HepG2 (cell line): ENCODE results near the gene B4GALT3. TPM values are rescaled to one million over a fixed set of nuclear protein-coding genes. Genes with fewer than 3 reads are reported as not detected.

Experiments used
- ARNTL ChIP-seq: sonication (generic); formaldehyde crosslinking; IDR thresholded peaks from 2 replicates; pipeline ENCODE4 v1.4.0; 2020; ENCODE audit warnings: mild to moderate bottlenecking, missing genetic modification reagents
- BORCS8-MEF2B ChIP-seq: sonication (generic); formaldehyde crosslinking; IDR thresholded peaks from 2 replicates; pipeline ENCODE4 v1.8.0; 2022; ENCODE audit warnings: mild to moderate bottlenecking, missing genetic modification reagents
- ESRRA ChIP-seq: sonication (generic); formaldehyde crosslinking; IDR thresholded peaks from 2 replicates; pipeline ENCODE4 v1.5.1; 2020; ENCODE audit warnings: mild to moderate bottlenecking, low read depth, missing genetic modification reagents
- MEIS1 ChIP-seq: sonication (generic); formaldehyde crosslinking; IDR thresholded peaks from 2 replicates; pipeline ENCODE4 v1.9.0; 2021; ENCODE audit warnings: mild to moderate bottlenecking, missing genetic modification reagents, moderate library complexity, borderline replicate concordance
- MIER2 ChIP-seq: IDR thresholded peaks from 2 replicates; pipeline ENCODE4 v1.6.1; 2016; ENCODE audit warnings: missing biosample characterization, missing genetic modification reagents
- NCOA2 ChIP-seq: sonication (generic); formaldehyde crosslinking; IDR thresholded peaks from 2 replicates; pipeline ENCODE4 v1.8.0; 2022; ENCODE audit warnings: inconsistent platforms
- NFKB2 ChIP-seq: sonication (generic); formaldehyde crosslinking; IDR thresholded peaks from 2 replicates; pipeline ENCODE4 v1.4.0; 2020; ENCODE audit warnings: missing genetic modification reagents, borderline replicate concordance
- YY1 ChIP-seq: IDR thresholded peaks from 2 replicates; pipeline ENCODE4 v1.6.1; 2011; ENCODE audit warnings: low read length, low read depth, moderate library complexity, mild to moderate bottlenecking; ENCODE audit not compliant: insufficient read depth, insufficient replicate concordance
- ZHX1 ChIP-seq: sonication (generic); formaldehyde crosslinking; IDR thresholded peaks from 2 replicates; pipeline ENCODE4 v1.8.1; 2022; ENCODE audit warnings: low read depth, mild to moderate bottlenecking, missing genetic modification reagents
- ZNF230 ChIP-seq: sonication (generic); formaldehyde crosslinking; IDR thresholded peaks from 2 replicates; pipeline ENCODE4 v1.4.0; 2020; ENCODE audit warnings: mild to moderate bottlenecking, missing genetic modification reagents
- ZNF232 ChIP-seq: sonication (generic); formaldehyde crosslinking; IDR thresholded peaks from 2 replicates; pipeline ENCODE4 v1.4.0; 2020; ENCODE audit warnings: missing genetic modification reagents, borderline replicate concordance
- ZNF543 ChIP-seq: sonication (generic); formaldehyde crosslinking; IDR thresholded peaks from 2 replicates; pipeline ENCODE4 v1.4.0; 2020; ENCODE audit warnings: mild to moderate bottlenecking, missing genetic modification reagents
- ZNF577 ChIP-seq: sonication (generic); formaldehyde crosslinking; IDR thresholded peaks from 2 replicates; pipeline ENCODE4 v1.4.0; 2020; ENCODE audit warnings: mild to moderate bottlenecking, low read depth, missing genetic modification reagents, borderline replicate concordance
- ZNF589 ChIP-seq: sonication (generic); formaldehyde crosslinking; conservative IDR thresholded peaks from 2 replicates; pipeline ENCODE4 v1.8.0; 2022; ENCODE audit warnings: mild to moderate bottlenecking, moderate library complexity, missing genetic modification reagents
- ZNF616 ChIP-seq: sonication (generic); formaldehyde crosslinking; IDR thresholded peaks from 2 replicates; pipeline ENCODE4 v1.5.0; 2020; ENCODE audit warnings: low read depth, mild to moderate bottlenecking, missing genetic modification reagents
- polyA plus RNA-seq, 8 experiments: library from polyadenylated mRNA; depleted of rRNA in 3 of 8; stranded (reverse) in 7 of 8; unstranded in 1 of 8; fragments of >200 nt; fragmentation: Illumina TruSeq in 4 of 8; extraction: Trizol in 4 of 8; gene quantifications; 2 replicates each; pipeline versions ENCODE4 v1.2.1 to v1.2.3, GENCODE V29; 2011 to 2016; ENCODE audit warnings: low read depth in 4 of 8, missing spikeins in 1 of 8, mixed read lengths in 1 of 8; ENCODE audit not compliant: insufficient read depth in 1 of 8
- total RNA-seq, 5 experiments: library from RNA; depleted of rRNA; stranded (reverse); fragments of >200 nt; fragmentation: Illumina TruSeq; extraction: Trizol; gene quantifications; 2 replicates each; pipeline ENCODE4 v1.2.3, GENCODE V29; 2016; ENCODE audit warnings: low read depth in 1 of 5
- TF ChIP-seq, protein P1 (sequence below), 2 experiments: sonication (generic) in 1 of 2; formaldehyde crosslinking in 1 of 2; IDR thresholded peaks; 2 replicates each; pipeline versions ENCODE4 v1.4.0 to v1.6.1; 2018 to 2020; ENCODE audit warnings: missing genetic modification reagents in 2 of 2, borderline replicate concordance in 1 of 2, low read depth in 1 of 2, mild to moderate bottlenecking in 1 of 2, missing biosample characterization in 1 of 2
- TF ChIP-seq, protein P2 (sequence below): sonication (generic); formaldehyde crosslinking; IDR thresholded peaks from 2 replicates; pipeline ENCODE4 v1.4.0; 2020; ENCODE audit warnings: missing genetic modification reagents, borderline replicate concordance
- TF ChIP-seq, protein P3 (sequence below): IDR thresholded peaks from 2 replicates; pipeline ENCODE4 v1.6.1; 2016; ENCODE audit warnings: missing compliant biosample characterization, missing genetic modification reagents, borderline replicate concordance

Gene B4GALT3
- total and polyA plus RNA-seq, 2 of the 13 experiments (the other 11 are each of a cell fraction or from before 2014, with no cell fraction given): 35.6 to 40.4 TPM

DNA sequence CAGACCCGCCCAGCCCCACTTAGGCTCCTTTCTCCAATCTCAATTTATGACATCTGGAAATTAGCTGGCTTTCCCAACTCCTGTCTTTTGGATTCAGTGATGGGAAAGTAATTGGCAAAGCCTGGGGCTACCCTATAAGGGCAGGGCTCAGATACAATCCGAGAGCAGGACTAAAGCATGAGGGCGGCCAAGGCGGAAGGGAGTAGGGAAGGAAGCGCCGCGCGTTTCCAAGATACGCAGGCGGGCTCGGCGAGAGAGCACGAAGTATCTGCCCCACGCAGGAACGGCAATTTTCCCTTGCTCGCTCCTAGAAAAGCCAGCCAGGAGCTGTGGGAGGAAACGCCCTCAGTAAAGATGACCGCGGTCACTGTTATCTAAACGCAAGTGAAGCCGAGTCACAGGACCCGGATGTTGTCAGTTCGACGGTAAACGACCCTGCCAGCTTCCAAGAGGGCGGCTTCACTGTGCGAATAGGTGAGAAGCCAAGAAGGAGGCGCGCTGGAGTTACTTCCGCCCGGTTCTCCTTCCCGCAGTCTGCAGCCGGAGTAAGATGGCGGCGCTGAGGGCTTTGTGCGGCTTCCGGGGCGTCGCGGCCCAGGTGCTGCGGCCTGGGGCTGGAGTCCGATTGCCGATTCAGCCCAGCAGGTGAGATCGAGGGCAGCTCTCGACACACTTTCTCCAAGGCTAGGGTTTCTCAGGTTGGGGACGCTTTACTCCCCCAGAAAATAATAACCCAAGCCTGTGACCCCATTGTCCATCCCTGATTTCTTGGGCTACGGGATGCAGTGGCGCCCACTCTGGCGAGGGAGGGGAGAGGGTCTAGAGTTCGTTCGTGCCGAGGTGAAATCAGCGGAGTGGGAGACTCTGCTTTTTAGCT lies 24.8 kb upstream of the B4GALT3 start, which contains the start of gene NDUFS2 (continued):
- TF ChIP-seq YY1 (peak; percentile 100), MEIS1 (no peak; the same call in none of the 2 replicates), ZNF616 (CRISPR knock-in tag) (0 out of 2 replicates have a peak, but pooled peaks have one; percentile 38), NCOA2 (CRISPR knock-in tag) (no peak), ARNTL (CRISPR knock-in tag) (0 out of 2 replicates have a peak, but pooled peaks have one; percentile 30), NFKB2 (CRISPR knock-in tag) (peak; percentile 56; the same call in 1 of the 2 replicates), ZNF577 (CRISPR knock-in tag) (no peak), ESRRA (CRISPR knock-in tag) (peak; percentile 61; the same call in 1 of the 2 replicates), ZNF232 (CRISPR knock-in tag) (no peak; the same call in 1 of the 2 replicates), ZNF230 (CRISPR knock-in tag) (peak; percentile 90; the same call in 1 of the 2 replicates), ZNF589 (peak; percentile 71; the same call in 1 of the 2 replicates), ZHX1 (CRISPR knock-in tag) (peak; percentile 92), MIER2 (no peak), ZNF543 (CRISPR knock-in tag) (peak; percentile 29; the same call in 1 of the 2 replicates), BORCS8-MEF2B (CRISPR knock-in tag) (0 out of 2 replicates have a peak, but pooled peaks have one; percentile 83)
- TF ChIP-seq, protein P1, sequence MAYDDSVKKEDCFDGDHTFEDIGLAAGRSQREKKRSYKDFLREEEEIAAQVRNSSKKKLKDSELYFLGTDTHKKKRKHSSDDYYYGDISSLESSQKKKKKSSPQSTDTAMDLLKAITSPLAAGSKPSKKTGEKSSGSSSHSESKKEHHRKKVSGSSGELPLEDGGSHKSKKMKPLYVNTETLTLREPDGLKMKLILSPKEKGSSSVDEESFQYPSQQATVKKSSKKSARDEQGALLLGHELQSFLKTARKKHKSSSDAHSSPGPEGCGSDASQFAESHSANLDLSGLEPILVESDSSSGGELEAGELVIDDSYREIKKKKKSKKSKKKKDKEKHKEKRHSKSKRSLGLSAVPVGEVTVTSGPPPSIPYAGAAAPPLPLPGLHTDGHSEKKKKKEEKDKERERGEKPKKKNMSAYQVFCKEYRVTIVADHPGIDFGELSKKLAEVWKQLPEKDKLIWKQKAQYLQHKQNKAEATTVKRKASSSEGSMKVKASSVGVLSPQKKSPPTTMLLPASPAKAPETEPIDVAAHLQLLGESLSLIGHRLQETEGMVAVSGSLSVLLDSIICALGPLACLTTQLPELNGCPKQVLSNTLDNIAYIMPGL (CRISPR knock-in tag; IDR thresholded peaks at IDR 0.05; ENCODE audit: borderline replicate concordance in 1 of 2, low read depth in 1 of 2): peak; percentile 71 to 87; a peak in 3 of 4 replicates
- TF ChIP-seq, protein P2, sequence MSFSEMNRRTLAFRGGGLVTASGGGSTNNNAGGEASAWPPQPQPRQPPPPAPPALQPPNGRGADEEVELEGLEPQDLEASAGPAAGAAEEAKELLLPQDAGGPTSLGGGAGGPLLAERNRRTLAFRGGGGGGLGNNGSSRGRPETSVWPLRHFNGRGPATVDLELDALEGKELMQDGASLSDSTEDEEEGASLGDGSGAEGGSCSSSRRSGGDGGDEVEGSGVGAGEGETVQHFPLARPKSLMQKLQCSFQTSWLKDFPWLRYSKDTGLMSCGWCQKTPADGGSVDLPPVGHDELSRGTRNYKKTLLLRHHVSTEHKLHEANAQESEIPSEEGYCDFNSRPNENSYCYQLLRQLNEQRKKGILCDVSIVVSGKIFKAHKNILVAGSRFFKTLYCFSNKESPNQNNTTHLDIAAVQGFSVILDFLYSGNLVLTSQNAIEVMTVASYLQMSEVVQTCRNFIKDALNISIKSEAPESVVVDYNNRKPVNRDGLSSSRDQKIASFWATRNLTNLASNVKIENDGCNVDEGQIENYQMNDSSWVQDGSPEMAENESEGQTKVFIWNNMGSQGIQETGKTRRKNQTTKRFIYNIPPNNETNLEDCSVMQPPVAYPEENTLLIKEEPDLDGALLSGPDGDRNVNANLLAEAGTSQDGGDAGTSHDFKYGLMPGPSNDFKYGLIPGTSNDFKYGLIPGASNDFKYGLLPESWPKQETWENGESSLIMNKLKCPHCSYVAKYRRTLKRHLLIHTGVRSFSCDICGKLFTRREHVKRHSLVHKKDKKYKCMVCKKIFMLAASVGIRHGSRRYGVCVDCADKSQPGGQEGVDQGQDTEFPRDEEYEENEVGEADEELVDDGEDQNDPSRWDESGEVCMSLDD (CRISPR knock-in tag): no peak
- TF ChIP-seq, protein P3, sequence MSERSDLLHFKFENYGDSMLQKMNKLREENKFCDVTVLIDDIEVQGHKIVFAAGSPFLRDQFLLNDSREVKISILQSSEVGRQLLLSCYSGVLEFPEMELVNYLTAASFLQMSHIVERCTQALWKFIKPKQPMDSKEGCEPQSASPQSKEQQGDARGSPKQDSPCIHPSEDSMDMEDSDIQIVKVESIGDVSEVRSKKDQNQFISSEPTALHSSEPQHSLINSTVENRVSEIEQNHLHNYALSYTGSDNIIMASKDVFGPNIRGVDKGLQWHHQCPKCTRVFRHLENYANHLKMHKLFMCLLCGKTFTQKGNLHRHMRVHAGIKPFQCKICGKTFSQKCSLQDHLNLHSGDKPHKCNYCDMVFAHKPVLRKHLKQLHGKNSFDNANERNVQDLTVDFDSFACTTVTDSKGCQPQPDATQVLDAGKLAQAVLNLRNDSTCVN (CRISPR knock-in tag): peak; percentile 75; the same call in 1 of the 2 replicates
